Uterus (tissue), 2 donors: Measurements from ENCODE around the gene NPR2.

Experiments
- CTCF ChIP-seq, 4 experiments: fragments of 200-600 bp in 2 of 4; fragments of 450-650 bp in 2 of 4; sonication (generic) in 2 of 4; IDR thresholded peaks; one replicate each; pipeline ENCODE4 v1.5.1; 2016 to 2019; ENCODE audit warnings: antibody characterized with exemption in 4 of 4, mild to moderate bottlenecking in 2 of 4, moderate library complexity in 1 of 4
- POLR2A ChIP-seq, 2 donors: fragments of 450-650 bp; IDR thresholded peaks; one replicate each; pipeline ENCODE4 v1.6.1; 2016; ENCODE audit warnings: antibody characterized with exemption in 2 of 2, mild to moderate bottlenecking in 1 of 2, moderate library complexity in 1 of 2

GRCh38 chr9:35816708-35817107 lies 25.3 kb downstream of the NPR2 start:
- TF ChIP-seq CTCF (IDR thresholded peaks at IDR 0.05) (no peak), POLR2A (IDR thresholded peaks at IDR 0.05) (no peak)
